DND-41 (cell line): ENCODE measurements around the gene ADCY1.

Experiments
- ATAC-seq: fragments of 200-7000 bp; cut with Tn5 transposase; 3 replicates; pipeline ENCODE4 v1.9.1; 2021; ENCODE audit warnings: low read depth; ENCODE audit not compliant: insufficient read depth
- DNase-seq: peaks from one replicate; pipeline ENCODE4 v3.0.0-alpha.2; 2020
- H2AFZ ChIP-seq: 2 replicates; pipeline ENCODE4 v1.6.0; 2012; ENCODE audit warnings: low read depth, low read length
- H3K27ac ChIP-seq: 2 replicates; pipeline ENCODE4 v1.5.1; 2012; ENCODE audit warnings: low read length, inconsistent platforms
- H3K27me3 ChIP-seq: fragments of 200-600 bp; sonication (generic); 2 replicates; pipeline ENCODE4 v1.6.0; 2012; ENCODE audit warnings: low read length, mild to moderate bottlenecking, inconsistent platforms; ENCODE audit not compliant: insufficient read depth, poor library complexity
- H3K36me3 ChIP-seq: 2 replicates; pipeline ENCODE4 v1.5.1; 2012; ENCODE audit warnings: low read length, inconsistent platforms; ENCODE audit not compliant: insufficient read depth
- H3K4me1 ChIP-seq: 2 replicates; pipeline ENCODE4 v1.5.1; 2012; ENCODE audit warnings: mild to moderate bottlenecking, low read length; ENCODE audit not compliant: insufficient read depth
- H3K4me2 ChIP-seq: 2 replicates; pipeline ENCODE4 v1.6.0; 2012; ENCODE audit warnings: mild to moderate bottlenecking, moderate library complexity, low read length, inconsistent platforms; ENCODE audit not compliant: insufficient read depth
- H3K4me3 ChIP-seq, 2 experiments: fragments of 200-600 bp in 1 of 2; shearing (Covaris generic) in 1 of 2; 2 replicates each; pipeline ENCODE4 v1.5.1; 2012 to 2016; ENCODE audit warnings: inconsistent platforms in 2 of 2, low read length in 2 of 2, mild to moderate bottlenecking in 2 of 2, low read depth in 1 of 2, moderate library complexity in 1 of 2
- H3K79me2 ChIP-seq: 2 replicates; pipeline ENCODE4 v1.6.0; 2012; ENCODE audit warnings: low read length, inconsistent platforms; ENCODE audit not compliant: insufficient read depth
- H3K9ac ChIP-seq: 2 replicates; pipeline ENCODE4 v1.6.0; 2012; ENCODE audit warnings: low read depth, mild to moderate bottlenecking, inconsistent platforms, low read length, moderate library complexity
- H3K9me3 ChIP-seq: 2 replicates; pipeline ENCODE4 v1.5.1; 2012; ENCODE audit warnings: low read length, moderate library complexity, mild to moderate bottlenecking, inconsistent platforms; ENCODE audit not compliant: insufficient read depth, severe bottlenecking
- H4K20me1 ChIP-seq: 2 replicates; pipeline ENCODE4 v1.6.0; 2012; ENCODE audit warnings: low read length; ENCODE audit not compliant: insufficient read depth
- CTCF ChIP-seq: IDR thresholded peaks from 2 replicates; pipeline ENCODE4 v1.5.1; 2012; ENCODE audit warnings: borderline replicate concordance, low read length, moderate library complexity, mild to moderate bottlenecking; ENCODE audit not compliant: poor library complexity, severe bottlenecking; ENCODE audit errors: extremely low read depth
- EZH2 ChIP-seq: IDR thresholded peaks from 3 replicates; pipeline ENCODE4 v1.6.1; 2012; ENCODE audit warnings: borderline replicate concordance, low read depth, mild to moderate bottlenecking, moderate library complexity, low read length, inconsistent platforms; ENCODE audit not compliant: severe bottlenecking

ADCY1 gene

DNA sequence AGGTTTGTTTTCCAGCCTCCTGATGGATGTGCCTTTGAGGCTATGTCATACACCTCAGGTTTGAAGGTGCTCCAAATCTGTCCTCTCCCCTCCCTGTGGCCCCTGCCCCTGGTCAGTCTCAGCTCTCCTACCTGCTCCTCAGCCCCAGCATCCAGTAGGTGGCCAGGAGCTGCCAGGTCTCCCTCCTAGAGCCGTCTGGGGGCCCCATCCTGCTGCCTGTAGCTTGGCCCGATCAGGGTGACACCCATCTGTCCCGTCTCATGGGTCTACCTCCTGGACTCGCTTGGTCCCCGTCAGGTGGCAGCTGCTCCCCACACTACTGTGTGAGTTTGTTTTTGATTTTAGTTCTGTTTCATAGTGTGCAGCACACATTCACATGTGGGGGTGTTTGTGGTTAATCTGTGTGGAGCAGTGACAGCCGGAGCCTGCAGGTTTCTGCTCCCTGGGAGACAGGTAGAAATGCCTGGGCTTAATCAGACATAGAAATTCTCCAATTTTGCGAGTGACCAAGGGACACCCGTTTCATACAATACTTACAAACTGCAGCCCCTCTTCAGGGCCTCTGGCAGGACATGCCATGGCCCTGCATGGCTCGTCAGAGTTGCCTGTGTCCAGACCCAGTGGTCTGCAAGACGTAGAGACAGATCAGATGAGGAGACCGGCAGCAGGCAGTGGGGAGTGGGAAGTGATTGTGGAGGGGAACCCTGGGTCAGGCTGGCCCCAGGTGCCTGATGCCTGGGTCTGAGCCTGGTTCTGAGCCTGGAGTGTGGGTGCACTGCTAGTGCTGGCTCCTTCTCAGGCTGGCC, 17.1 kb downstream of the ADCY1 start:
- H4K20me1 ChIP-seq: no peaks in the 10 kb centered on the region
- no peak overlapping the region for H3K9ac ChIP-seq
- no peaks in the 10 kb centered on the region for H3K79me2 ChIP-seq
- H3K4me2 ChIP-seq: no peak overlapping the region
- no peaks in the 10 kb centered on the region for H3K9me3 ChIP-seq
- no peak overlapping the region for H3K27ac ChIP-seq
- H3K27me3 ChIP-seq: peaks cover 4% of the 10 kb centered on the region
- ATAC-seq (no peak), DNase-seq (no peak)
- TF ChIP-seq CTCF (no peak), EZH2 (no peak)
- no peaks in the 10 kb centered on the region for H3K36me3 ChIP-seq
- no peak overlapping the region for H2AFZ ChIP-seq
- no peak overlapping the region for H3K4me3 ChIP-seq
- H3K4me1 ChIP-seq: no peaks in the 10 kb centered on the region

GRCh38 chr7:45592230-45592991, 18.2 kb downstream of the ADCY1 start:
- H3K36me3 ChIP-seq: no peaks in the 10 kb centered on the region
- no peak overlapping the region for H3K4me2 ChIP-seq
- H3K9me3 ChIP-seq: no peaks in the 10 kb centered on the region
- H2AFZ ChIP-seq: no peak overlapping the region
- no peaks in the 10 kb centered on the region for H4K20me1 ChIP-seq
- TF ChIP-seq EZH2 (no peak), CTCF (no peak)
- H3K27ac ChIP-seq: no peak overlapping the region
- DNase-seq (no peak), ATAC-seq (no peak)
- H3K4me1 ChIP-seq: no peaks in the 10 kb centered on the region
- H3K4me3 ChIP-seq: no peak overlapping the region
- H3K9ac ChIP-seq: no peak overlapping the region
- no peaks in the 10 kb centered on the region for H3K79me2 ChIP-seq
- peaks cover 6% of the 10 kb centered on the region for H3K27me3 ChIP-seq

DNA sequence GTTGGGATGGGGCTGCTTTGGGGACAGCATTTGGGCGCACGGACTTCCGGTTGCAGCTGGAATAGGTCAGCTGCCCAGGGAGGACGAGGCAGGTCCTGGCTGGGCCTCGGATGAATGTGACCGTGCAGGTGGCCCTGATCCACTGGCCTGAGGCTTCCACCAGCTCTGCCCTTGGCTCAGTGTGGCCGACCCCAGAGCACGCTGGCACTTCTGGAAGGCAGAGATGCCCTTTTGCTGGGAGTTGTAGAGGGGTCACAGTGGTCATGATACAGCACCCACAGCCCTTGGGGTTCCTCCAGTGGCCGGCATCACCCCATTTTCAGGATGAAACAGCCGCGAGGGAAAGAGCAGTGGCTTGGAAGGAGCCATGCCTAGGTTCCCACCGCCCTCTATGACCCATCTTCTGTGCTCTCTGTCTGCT, 19.0 kb downstream of the ADCY1 start:
- no peak overlapping the region for H3K9ac ChIP-seq
- H4K20me1 ChIP-seq: no peaks in the 10 kb centered on the region
- H3K4me2 ChIP-seq: no peak overlapping the region
- no peak for ATAC-seq
- TF ChIP-seq EZH2 (no peak), CTCF (no peak)
- no peaks in the 10 kb centered on the region for H3K36me3 ChIP-seq
- no peak overlapping the region for H3K27ac ChIP-seq
- H2AFZ ChIP-seq: no peak overlapping the region
- no peak for DNase-seq
- no peaks in the 10 kb centered on the region for H3K79me2 ChIP-seq
- no peak overlapping the region for H3K4me3 ChIP-seq
- no peaks in the 10 kb centered on the region for H3K9me3 ChIP-seq
- H3K4me1 ChIP-seq: no peaks in the 10 kb centered on the region
- H3K27me3 ChIP-seq: peaks cover 6% of the 10 kb centered on the region
